ENCODE results near the gene FNBP1.

FNBP1 gene

GRCh38 chr9:129849901-129850300 lies 193.1 kb downstream of the FNBP1 start:
- DNase-seq = no peak

GRCh38 chr9:129848712-129849441 lies 194.1 kb downstream of the FNBP1 start:
- DNase-seq = no peak

- DNase-seq = no peak
Measured at GRCh38 chr9:129845373-129845772, 197.6 kb downstream of the FNBP1 start.

- no peak for DNase-seq
Measured at GRCh38 chr9:129841071-129841470, 201.9 kb downstream of the FNBP1 start.

GRCh38 chr9:129840034-129840433 lies 203.0 kb downstream of the FNBP1 start:
- DNase-seq = peak; percentile 97

- DNase-seq = no peak
Measured at GRCh38 chr9:129839324-129840023, 203.5 kb downstream of the FNBP1 start.

GRCh38 chr9:129838707-129839259 lies 204.2 kb downstream of the FNBP1 start:
- no peak for DNase-seq

Measured in NCI-H345 (cell line).